Astrocyte (in vitro differentiated cells and primary cell): ENCODE measurements around the gene EPHB4. TPM values are rescaled to one million over a fixed set of nuclear protein-coding genes. Genes with fewer than 3 reads are reported as not detected.

ENCODE experiments used
- DNase-seq: peaks from one replicate; pipeline ENCODE4 v3.0.0-alpha.2; 2010; ENCODE audit warnings: low read depth
- FAIRE-seq: peaks from 2 replicates; lab custom pipeline; 2011; peaks lifted over from hg19 to GRCh38; lab: Jason Lieb, UNC
- H2AFZ ChIP-seq: 2 replicates; pipeline ENCODE4 v1.6.0; 2012; ENCODE audit warnings: low read depth, low read length, inconsistent platforms
- H3K27ac ChIP-seq: 2 replicates; pipeline ENCODE4 v1.5.1; 2011; ENCODE audit warnings: low read depth, low read length, inconsistent platforms
- H3K27me3 ChIP-seq: 2 replicates; pipeline ENCODE4 v1.6.0; 2011; ENCODE audit warnings: low read length, inconsistent platforms; ENCODE audit not compliant: insufficient read depth
- H3K36me3 ChIP-seq: 2 replicates; pipeline ENCODE4 v1.5.1; 2011; ENCODE audit warnings: low read length, inconsistent platforms; ENCODE audit not compliant: insufficient read depth
- H3K4me1 ChIP-seq: 2 replicates; pipeline ENCODE4 v1.5.1; 2011; ENCODE audit warnings: low read length, inconsistent platforms; ENCODE audit not compliant: insufficient read depth
- H3K4me2 ChIP-seq: 2 replicates; pipeline ENCODE4 v1.6.0; 2012; ENCODE audit warnings: low read length, inconsistent platforms
- H3K4me3 ChIP-seq: 2 replicates; pipeline ENCODE4 v1.5.1; 2011; ENCODE audit warnings: low read depth, mild to moderate bottlenecking, low read length, inconsistent platforms; ENCODE audit not compliant: insufficient read depth
- H3K79me2 ChIP-seq: 2 replicates; pipeline ENCODE4 v1.6.0; 2012; ENCODE audit warnings: mild to moderate bottlenecking, low read length, inconsistent platforms; ENCODE audit not compliant: insufficient read depth
- H3K9ac ChIP-seq: 2 replicates; pipeline ENCODE4 v1.6.0; 2012; ENCODE audit warnings: mild to moderate bottlenecking, low read length, inconsistent platforms
- H3K9me3 ChIP-seq: 2 replicates; pipeline ENCODE4 v1.5.1; 2012; ENCODE audit warnings: low read depth, mild to moderate bottlenecking, low read length, inconsistent platforms; ENCODE audit not compliant: insufficient read depth
- H4K20me1 ChIP-seq: 2 replicates; pipeline ENCODE4 v1.6.0; 2012; ENCODE audit warnings: low read length, inconsistent platforms; ENCODE audit not compliant: insufficient read depth
- H3K27ac Mint-ChIP-seq: one replicate; pipeline ENCODE4 v1.8.0; 2021; ENCODE audit warnings: mild to moderate bottlenecking, mixed read lengths; ENCODE audit not compliant: unreplicated experiment
- H3K27me3 Mint-ChIP-seq: one replicate; pipeline ENCODE4 v1.8.0; 2021; ENCODE audit warnings: low read depth, mixed read lengths; ENCODE audit not compliant: unreplicated experiment
- H3K36me3 Mint-ChIP-seq: one replicate; pipeline ENCODE4 v1.8.0; 2021; ENCODE audit warnings: low read depth, mixed read lengths; ENCODE audit not compliant: unreplicated experiment
- H3K4me1 Mint-ChIP-seq: one replicate; pipeline ENCODE4 v1.8.0; 2021; ENCODE audit warnings: low read depth, mixed read lengths; ENCODE audit not compliant: unreplicated experiment
- H3K4me3 Mint-ChIP-seq: one replicate; pipeline ENCODE4 v1.8.0; 2021; ENCODE audit warnings: mild to moderate bottlenecking, moderate library complexity, mixed read lengths; ENCODE audit not compliant: unreplicated experiment
- H3K9me3 Mint-ChIP-seq: one replicate; pipeline ENCODE4 v1.8.0; 2021; ENCODE audit warnings: mild to moderate bottlenecking, mixed read lengths; ENCODE audit not compliant: unreplicated experiment
- EZH2 ChIP-seq: IDR thresholded peaks from 2 replicates; pipeline ENCODE4 v1.6.1; 2012; ENCODE audit warnings: mild to moderate bottlenecking, low read length, inconsistent platforms; ENCODE audit not compliant: insufficient read depth
- total RNA-seq: library from RNA; stranded (reverse); gene quantifications from 2 replicates; pipeline ENCODE4 v1.2.1, GENCODE V29; 2021
- TF ChIP-seq, protein P1 (sequence below): IDR thresholded peaks from 2 replicates; pipeline ENCODE4 v1.5.1; 2011; ENCODE audit warnings: low read depth, mild to moderate bottlenecking, inconsistent platforms, low read length, moderate library complexity; ENCODE audit not compliant: insufficient read depth

EPHB4 gene
- total RNA-seq, 1 donor from 2014 or later = 73.6 TPM

DNA sequence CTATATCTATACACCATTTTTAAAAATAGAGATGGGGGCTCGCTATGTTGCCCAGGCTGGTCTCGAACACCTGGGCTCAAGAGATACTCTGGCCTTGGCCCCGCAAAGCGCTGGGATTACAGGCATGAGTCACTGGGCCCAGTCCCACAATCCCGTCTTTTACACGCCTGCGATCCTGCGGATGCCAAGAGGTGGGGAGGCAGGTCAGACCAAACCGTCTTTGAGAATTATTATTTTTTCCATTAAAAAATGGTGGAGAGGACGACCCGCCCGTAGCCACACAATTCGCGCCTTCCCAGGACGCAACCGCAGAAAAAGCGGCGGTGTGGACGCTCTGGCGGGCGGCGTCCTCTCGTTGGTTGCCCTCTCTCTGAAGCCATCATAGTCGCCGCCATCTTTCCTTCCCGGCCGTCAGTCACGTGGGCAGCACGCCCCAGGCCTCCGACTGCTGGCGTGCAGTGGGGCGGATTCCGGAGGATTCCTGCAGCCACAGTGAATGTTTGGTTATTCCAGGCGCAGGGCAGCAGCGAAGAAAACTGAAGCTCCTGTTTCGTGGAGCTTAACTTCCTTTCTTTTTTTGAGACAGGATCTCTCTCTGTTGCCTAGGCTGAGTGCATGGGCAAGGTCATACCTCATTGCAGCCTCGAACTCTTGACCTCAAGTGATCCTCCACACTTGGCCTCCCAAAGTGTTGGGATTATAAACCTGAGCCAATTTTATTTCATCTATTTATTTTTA lies 9.9 kb upstream of the EPHB4 start:
- Histone ChIP-seq H3K4me3 (peak overlapping the region; percentile 42), H2AFZ (peak overlapping the region; percentile 92), H3K4me1 (peaks cover 2% of the 10 kb centered on the region), H3K27ac (peak overlapping the region; percentile 46), H3K79me2 (no peaks in the 10 kb centered on the region), H3K9ac (peak overlapping the region; percentile 58), H3K36me3 (no peaks in the 10 kb centered on the region), H3K27me3 (no peaks in the 10 kb centered on the region), H3K9me3 (no peaks in the 10 kb centered on the region), H3K4me2 (peak overlapping the region; percentile 79), H4K20me1 (no peaks in the 10 kb centered on the region)
- H3K4me1 Mint-ChIP-seq = peaks cover 17% of the 10 kb centered on the region
- H3K27ac Mint-ChIP-seq = peak overlapping the region; percentile 83
- H3K9me3 Mint-ChIP-seq = peaks cover 3% of the 10 kb centered on the region
- H3K4me3 Mint-ChIP-seq = peak overlapping the region; percentile 62
- FAIRE-seq (no peak), DNase-seq (peak; percentile 85)
- TF ChIP-seq, protein P1, sequence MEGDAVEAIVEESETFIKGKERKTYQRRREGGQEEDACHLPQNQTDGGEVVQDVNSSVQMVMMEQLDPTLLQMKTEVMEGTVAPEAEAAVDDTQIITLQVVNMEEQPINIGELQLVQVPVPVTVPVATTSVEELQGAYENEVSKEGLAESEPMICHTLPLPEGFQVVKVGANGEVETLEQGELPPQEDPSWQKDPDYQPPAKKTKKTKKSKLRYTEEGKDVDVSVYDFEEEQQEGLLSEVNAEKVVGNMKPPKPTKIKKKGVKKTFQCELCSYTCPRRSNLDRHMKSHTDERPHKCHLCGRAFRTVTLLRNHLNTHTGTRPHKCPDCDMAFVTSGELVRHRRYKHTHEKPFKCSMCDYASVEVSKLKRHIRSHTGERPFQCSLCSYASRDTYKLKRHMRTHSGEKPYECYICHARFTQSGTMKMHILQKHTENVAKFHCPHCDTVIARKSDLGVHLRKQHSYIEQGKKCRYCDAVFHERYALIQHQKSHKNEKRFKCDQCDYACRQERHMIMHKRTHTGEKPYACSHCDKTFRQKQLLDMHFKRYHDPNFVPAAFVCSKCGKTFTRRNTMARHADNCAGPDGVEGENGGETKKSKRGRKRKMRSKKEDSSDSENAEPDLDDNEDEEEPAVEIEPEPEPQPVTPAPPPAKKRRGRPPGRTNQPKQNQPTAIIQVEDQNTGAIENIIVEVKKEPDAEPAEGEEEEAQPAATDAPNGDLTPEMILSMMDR = no peak
- peaks cover 4% of the 10 kb centered on the region for H3K36me3 Mint-ChIP-seq
- no peaks in the 10 kb centered on the region for H3K27me3 Mint-ChIP-seq

DNA sequence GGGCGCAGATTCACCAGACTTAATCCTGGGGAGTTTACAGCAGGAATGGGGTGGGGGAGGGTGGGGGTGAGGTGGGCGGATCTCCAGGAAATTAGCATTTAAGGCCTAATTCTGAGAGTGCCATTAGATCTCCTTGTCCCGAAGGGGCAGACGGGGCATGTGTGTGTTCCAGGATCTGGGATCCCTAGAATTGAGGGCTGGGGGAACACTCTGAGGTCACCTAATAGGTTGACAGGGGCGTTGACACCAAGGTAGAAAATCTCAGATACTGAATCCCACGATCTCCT lies 9.4 kb upstream of the EPHB4 start:
- Histone ChIP-seq H3K4me2 (peak overlapping the region; percentile 79), H2AFZ (peak overlapping the region; percentile 92), H3K79me2 (no peaks in the 10 kb centered on the region), H4K20me1 (no peaks in the 10 kb centered on the region), H3K4me1 (peaks cover 2% of the 10 kb centered on the region), H3K9me3 (no peaks in the 10 kb centered on the region), H3K4me3 (peak overlapping the region; percentile 42), H3K36me3 (no peaks in the 10 kb centered on the region), H3K27ac (peak overlapping the region; percentile 46), H3K27me3 (no peaks in the 10 kb centered on the region), H3K9ac (peak overlapping the region; percentile 58)
- no peak for DNase-seq
- H3K4me3 Mint-ChIP-seq = no peak overlapping the region
- H3K27ac Mint-ChIP-seq = peak overlapping the region; percentile 83
- peaks cover 17% of the 10 kb centered on the region for H3K4me1 Mint-ChIP-seq
- H3K27me3 Mint-ChIP-seq = no peaks in the 10 kb centered on the region
- H3K36me3 Mint-ChIP-seq = peaks cover 2% of the 10 kb centered on the region
- TF ChIP-seq EZH2 = no peak
- TF ChIP-seq, protein P1 = no peak
- peaks cover 3% of the 10 kb centered on the region for H3K9me3 Mint-ChIP-seq
- no peak for FAIRE-seq
